GM18517 (cell line): Measurements from ENCODE around the gene SCAPER.

ENCODE experiments used
- ATAC-seq: cut with Tn5 transposase; IDR thresholded peaks from one replicate; pipeline ENCODE4 v1.9.1; 2021; ENCODE audit warnings: mild to moderate bottlenecking, moderate library complexity; ENCODE audit not compliant: unreplicated experiment

SCAPER gene

GRCh38 chr15:76905013-76905839 lies at the start of gene SCAPER:
Gene SCAPER, minus strand, starts transcription at chr15:76905340. Its CDS starts 21,523 bp downstream, at chr15:76883817.
- peak; percentile 72 for ATAC-seq

- no peak for ATAC-seq
These were observed 49.6 kb upstream of the SCAPER start for GRCh38 chr15:76954744-76955143.

GRCh38 chr15:76953913-76954312 lies 48.8 kb upstream of the SCAPER start:
- ATAC-seq, result no peak

DNA sequence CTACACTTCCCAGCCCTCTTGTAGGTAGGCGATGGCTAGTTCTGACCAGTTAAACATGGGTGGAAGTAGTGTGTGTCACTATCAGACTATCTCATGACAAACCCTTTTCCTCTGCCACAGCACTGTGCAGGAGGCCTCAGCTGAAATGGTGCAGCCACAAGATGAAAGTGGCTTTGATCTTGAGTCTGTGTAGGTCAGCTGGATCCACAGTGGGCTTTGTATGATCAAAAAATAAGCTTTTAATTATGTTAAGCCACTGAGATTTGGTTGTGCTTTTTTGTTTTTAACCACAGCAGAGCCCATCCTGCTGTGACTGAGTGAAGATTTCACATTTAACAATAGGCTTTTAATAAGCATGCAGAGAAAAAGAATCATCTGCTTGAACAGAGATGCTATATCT lies 46.1 kb upstream of the SCAPER start:
- ATAC-seq, result no peak

DNA sequence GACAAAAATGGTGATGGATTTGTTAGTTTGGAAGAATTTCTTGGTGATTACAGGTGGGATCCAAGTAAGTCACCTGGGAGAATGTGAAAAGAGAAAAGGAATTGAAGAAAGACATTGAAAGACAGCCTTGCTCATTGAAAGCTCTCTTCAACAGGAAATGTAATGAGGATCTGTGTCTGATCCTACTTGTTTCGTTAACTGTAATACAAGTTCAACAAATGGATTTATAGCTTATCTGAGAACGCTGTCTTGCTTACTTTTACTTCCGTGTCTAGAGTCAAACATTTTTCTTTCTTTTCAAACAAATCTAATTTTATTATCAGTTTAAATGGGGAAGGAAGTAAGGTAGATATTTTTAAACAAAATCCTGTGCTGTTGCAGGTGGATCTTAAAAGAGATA lies 42.3 kb upstream of the SCAPER start:
- ATAC-seq, result no peak

GRCh38 chr15:76945494-76946093 lies 40.5 kb upstream of the SCAPER start:
- no peak for ATAC-seq

- no peak for ATAC-seq
These were observed 37.2 kb upstream of the SCAPER start for GRCh38 chr15:76942331-76942730.

GRCh38 chr15:76941636-76942035 lies 36.5 kb upstream of the SCAPER start:
- no peak for ATAC-seq

DNA sequence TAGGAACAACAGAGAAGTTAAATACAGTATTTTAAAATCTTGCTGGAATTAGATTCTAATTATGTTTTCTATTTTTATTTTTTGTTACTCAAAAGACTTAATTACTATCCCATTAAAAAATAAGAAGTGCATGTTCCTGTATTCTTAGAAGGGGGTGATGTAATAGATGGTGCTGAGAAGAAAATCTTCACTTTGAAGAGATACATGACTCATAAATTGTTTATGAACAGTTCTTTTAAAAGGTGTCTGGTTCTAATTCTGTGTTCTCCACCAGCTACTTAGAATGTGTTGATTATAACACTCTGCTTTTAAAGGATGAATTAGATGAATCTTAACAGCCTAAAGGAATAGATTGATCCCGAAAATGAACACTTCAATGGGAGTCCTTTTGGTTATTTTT lies 34.6 kb upstream of the SCAPER start:
- ATAC-seq, result no peak

GRCh38 chr15:76938752-76939151 lies 33.6 kb upstream of the SCAPER start:
- no peak for ATAC-seq

DNA sequence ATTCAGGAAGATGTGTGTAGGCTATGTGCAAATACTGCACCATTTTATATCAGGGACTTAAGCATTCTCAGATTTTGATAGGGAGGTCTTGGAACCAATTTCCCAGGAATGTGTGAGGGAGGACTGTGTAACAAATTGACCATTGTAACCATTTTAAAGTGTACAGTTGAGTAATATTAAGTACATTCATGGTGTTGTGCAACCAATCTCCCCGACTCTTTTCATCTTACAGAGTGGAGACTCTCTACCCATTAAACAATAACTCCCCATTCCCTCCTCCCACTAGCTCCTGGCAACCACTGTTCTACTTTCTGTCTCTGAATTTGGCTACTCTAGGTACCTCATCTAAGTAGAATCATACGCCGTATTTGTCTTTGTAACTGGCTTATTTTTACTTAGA lies 31.5 kb upstream of the SCAPER start:
- no peak for ATAC-seq

- no peak for ATAC-seq
These were observed 30.5 kb upstream of the SCAPER start for GRCh38 chr15:76935620-76936019.

- ATAC-seq, result no peak
These were observed 27.2 kb upstream of the SCAPER start for GRCh38 chr15:76932135-76932966.

DNA sequence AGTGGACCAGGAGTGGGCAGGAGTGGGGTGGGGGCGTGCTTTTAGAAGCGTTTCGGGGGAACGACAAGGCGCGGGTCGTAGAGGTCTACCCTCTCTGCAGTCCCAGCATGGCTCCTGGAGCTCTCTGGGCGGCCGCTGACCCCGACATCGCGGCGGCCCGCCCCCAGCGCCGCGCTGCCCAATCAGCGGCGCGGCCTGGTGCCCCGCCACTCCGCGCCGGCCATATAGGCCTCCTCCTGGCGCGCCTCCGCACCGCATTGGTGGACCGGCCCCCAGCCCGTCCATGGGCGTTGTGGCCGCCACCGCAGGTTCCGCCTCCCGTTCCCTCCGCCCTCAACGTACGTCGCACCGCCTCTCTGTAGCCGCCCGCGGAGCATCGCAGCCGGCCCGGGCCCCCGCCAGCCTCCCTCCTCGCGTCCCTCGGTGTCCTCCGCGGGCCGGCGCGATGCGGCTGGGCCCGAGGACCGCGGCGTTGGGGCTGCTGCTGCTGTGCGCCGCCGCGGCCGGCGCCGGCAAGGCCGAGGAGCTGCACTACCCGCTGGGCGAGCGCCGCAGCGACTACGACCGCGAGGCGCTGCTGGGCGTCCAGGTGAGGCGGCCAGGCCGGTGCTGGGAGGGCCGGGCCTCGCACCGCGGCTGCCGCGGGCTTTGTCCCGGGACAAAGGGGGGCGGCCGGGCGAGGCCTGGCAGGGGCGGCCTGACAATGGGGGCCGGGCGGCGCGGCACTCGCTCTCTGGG lies 26.4 kb upstream of the SCAPER start, which contains the start of gene RCN2:
RCN2 (plus strand) TSS at position 353 of the 738 bp plus-strand sequence; CDS start at position 446, 93 bp downstream.
- peak; percentile 95 for ATAC-seq

- ATAC-seq, result no peak
These were observed 25.8 kb upstream of the SCAPER start for GRCh38 chr15:76930831-76931396.

- no peak for ATAC-seq
These were observed 24.0 kb upstream of the SCAPER start for GRCh38 chr15:76929011-76929760.

- no peak for ATAC-seq
These were observed 23.1 kb upstream of the SCAPER start for GRCh38 chr15:76928201-76928600.

- ATAC-seq, result no peak
These were observed 11.2 kb upstream of the SCAPER start for GRCh38 chr15:76916369-76916768.

DNA sequence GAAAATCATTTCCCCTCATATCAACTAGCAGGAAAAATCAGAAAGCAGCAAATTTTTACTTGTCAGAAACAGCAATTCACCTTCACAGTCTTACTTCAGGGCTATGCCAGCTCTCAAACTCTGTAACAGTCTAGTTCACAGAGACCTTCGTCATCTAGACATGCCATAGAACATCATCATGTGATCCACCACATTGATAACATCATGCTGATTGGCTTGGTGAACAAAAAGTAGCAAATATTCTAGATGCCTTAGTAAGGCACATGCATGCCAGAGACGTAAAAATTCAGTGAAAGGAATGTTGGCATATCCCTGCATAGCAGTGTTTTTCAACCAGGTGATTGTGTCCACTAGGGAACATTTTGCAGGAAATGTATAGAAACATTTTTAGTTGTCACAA lies 8.6 kb upstream of the SCAPER start:
- ATAC-seq, result no peak

GRCh38 chr15:76912430-76912829 lies 7.3 kb upstream of the SCAPER start:
- ATAC-seq, result no peak
